HTERT RPE-1 (cell line): ENCODE data around the gene PFDN1.

Experiments used
- in situ Hi-C: fragments of 300-500 bp; cut with MboI; formaldehyde crosslinking; loops from 4 replicates; pipeline ENCODE4 v1.14.3; 2020; ENCODE audit warnings: low sequenced_read_pairs

Gene PFDN1

DNA sequence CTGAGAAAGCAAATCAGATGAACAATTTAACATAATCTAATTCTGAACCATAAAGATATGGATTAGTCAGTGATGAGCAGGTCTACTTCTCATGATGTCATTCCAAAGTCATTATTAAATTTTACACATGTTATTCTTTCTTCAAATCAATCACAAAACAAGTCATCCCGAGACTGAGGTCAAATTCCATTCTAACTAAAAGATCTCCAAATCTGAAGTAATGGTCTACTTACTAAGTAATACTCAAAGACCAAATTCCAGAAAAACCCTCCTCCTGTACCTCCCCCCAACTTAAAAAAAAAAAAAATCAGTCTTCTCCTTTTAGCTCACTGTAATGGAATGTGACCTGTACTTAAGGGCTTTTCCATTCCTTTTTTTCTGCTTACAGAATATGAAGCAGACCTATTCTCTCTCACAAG is 4.7 kb downstream of the PFDN1 start:
- in situ Hi-C loops, result no loop called here

DNA sequence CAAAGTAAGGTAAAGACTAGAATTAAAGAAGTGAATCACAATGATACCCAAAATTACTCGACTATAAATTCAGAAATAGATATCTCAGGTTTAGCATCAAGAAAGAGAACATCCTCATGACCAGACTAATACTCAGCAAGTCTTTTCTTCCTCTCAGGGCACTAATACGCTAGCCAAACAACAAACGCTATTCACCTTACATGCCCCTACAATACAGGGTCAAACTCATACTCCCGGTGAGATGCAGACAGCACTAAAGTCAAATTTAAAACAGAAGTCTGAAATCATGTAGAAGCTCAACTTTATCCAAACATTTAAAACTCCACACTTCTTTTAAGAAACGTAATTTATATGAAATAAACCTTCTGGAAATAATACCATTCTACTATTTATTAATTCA is 5.6 kb downstream of the PFDN1 start:
- in situ Hi-C loops, result no loop called here

DNA sequence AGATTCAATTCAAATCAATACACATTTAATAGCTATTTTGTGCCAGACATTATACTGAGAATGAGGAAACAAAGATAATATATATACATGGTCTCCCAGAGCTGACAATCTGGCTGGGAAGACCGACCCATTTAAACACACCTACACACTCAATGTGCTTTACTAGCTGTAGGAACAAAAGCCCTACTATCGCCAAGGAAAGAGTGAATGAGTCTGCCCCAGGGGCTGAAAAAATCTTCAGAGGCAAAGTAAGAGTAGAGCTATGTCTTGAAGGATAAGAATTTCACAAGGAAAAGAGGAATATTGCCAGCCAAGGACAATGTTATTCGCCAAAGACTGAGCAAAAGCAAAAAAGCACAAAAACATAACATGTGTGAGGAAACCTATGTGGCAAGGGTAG is 6.6 kb downstream of the PFDN1 start:
- in situ Hi-C loops, result no loop called here

GRCh38 chr5:140295414-140295813 is 7.5 kb downstream of the PFDN1 start:
- in situ Hi-C loops, result no loop called here

DNA sequence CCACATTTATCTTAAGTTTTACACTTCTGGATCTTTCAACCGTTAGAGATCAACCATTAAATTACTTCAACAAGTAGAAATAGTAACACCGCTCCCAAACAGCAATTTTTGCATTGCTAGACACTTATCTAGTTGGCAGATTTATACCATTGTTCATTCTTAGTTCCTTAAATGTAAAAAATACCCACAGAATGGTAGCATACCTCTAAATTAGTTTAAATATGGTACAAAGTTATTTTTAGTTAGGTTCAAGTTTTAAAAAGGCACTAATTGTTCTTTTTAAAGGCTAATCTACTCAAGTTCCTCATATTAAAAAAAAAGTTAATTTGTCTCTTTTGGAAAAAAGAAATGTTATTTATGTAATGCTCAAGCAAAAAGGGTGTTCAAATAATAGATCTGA is 8.1 kb downstream of the PFDN1 start:
- in situ Hi-C loops, result no loop called here

GRCh38 chr5:140293849-140294100 is 9.1 kb downstream of the PFDN1 start:
- in situ Hi-C loops, result no loop called here

DNA sequence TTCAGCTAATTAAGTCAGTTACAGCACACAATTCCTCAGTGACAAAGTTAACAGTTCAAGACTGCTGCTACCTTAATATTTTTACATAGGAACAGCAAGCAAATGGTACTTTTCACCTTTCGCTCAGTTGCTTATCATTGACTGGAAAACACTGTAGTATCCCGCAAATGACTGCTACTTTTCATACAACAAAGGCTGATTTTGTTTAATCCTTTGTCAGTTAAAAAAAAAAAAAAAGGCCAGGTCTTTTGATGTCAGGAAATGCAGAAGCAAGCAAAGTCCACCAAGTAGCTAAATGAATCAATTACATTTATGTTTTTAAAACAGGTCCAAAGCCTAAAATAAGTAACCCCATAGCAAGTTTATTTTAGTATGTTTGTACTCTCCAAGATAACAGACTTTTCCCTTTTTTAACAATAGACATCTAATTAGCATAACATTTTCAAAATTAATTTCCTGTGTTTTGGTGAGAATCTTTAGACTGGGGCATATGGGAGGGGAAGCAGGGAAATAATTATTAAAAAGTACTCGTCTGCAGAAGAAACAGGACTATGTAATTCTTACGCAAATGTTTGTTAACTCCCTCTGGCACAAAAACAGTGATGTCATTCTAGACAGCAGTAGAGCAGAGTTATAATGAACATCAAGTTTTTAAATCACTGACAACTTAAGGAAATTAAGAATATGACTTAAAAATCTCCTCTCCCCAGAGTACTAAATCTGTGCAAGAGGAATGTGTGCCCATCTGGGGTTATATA is 9.6 kb downstream of the PFDN1 start:
- in situ Hi-C loops, result no loop called here

- in situ Hi-C loops, result no loop called here
Measured at GRCh38 chr5:140292212-140293036, 10.5 kb downstream of the PFDN1 start.

GRCh38 chr5:140287801-140288521 is 14.9 kb downstream of the PFDN1 start:
- in situ Hi-C loops, result no loop called here

GRCh38 chr5:140286424-140286823 is 16.5 kb downstream of the PFDN1 start:
- in situ Hi-C loops, result no loop called here

DNA sequence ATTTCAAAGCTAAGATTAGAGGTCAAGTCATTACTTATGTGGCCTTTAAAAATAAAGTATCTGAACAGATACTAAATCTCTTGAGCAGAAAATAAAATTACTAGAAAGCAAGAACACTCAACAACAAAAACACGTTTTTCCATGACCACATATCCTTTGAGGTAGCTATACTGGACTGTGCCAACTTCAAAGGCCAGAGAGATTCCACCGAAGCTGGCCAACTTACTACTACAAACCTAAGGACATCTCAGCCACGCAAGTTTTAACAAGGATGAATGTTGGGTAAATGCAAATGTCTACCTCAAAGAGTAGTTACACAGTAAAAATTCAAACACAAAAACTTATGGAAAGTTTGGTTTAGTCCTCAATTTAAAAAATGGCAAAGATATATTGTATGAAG is 18.9 kb downstream of the PFDN1 start:
- in situ Hi-C loops, result no loop called here

GRCh38 chr5:140282266-140282665 is 20.6 kb downstream of the PFDN1 start:
- in situ Hi-C loops, result no loop called here

GRCh38 chr5:140275837-140276236 is 27.1 kb downstream of the PFDN1 start:
- in situ Hi-C loops, result no loop called here

DNA sequence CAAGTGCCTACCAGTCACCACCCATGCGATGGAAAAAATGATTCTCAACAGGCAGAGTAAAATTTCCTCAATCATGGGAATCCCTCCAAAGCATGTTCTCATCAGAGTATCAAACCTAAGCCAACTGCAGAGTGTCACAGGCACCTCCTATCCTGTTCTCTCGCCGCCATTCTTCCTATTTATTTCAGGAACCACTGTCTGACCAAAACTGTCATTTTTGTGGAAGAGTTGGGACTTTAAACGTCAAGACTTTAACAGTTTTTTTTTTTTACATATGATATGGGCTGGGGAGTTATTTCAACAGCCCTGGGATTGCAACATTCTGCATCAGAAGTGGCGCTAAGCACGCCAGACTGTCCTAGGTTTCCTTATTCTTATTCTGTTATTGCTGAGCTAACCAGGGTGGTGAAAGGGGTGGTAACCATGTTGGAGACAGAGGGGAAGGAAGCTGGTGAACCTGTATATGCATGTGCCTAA is 29.5 kb downstream of the PFDN1 start:
- in situ Hi-C loops, result no loop called here

GRCh38 chr5:140270008-140270407 is 32.9 kb downstream of the PFDN1 start:
- in situ Hi-C loops, result no loop called here

DNA sequence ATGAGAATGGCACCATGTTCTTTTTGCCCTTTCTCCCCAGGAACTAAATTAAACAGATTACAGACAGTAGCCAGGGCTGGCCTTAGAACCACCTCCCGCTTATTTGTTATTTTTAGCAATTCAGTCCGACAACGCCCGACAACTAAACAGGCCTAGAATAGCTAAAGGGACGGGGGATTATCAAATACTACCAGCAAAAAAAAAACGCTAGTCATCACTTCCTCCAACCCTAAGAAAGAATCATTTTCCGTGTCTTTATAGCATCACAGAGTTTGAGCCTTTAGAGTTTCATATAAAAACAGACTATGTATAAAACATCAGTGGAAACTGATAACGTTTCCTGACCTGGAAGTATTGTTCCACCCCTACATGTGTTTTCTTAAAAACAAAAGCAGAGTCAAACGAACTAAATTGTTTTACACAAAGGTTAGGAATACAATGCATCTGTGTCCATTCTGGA is 35.3 kb downstream of the PFDN1 start:
- in situ Hi-C loops, result no loop called here

DNA sequence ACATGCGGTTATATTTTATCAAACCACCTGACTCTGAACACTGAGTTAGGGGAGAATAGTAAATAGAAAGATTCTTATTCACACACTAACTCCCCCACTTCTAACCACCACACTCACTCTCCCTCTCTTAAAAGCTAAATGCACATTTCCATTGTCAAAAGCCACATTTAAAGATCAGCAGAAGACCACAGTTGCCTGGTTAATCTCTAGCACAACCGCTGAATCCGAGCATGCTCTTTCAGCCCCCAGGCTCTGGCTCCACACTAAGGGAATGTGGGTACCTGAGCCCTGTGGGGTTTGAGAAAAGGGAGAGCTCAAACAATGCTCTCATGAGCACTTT is 35.7 kb downstream of the PFDN1 start:
- in situ Hi-C loops, result no loop called here

GRCh38 chr5:140266471-140267200 is 36.3 kb downstream of the PFDN1 start:
- in situ Hi-C loops, result no loop called here

DNA sequence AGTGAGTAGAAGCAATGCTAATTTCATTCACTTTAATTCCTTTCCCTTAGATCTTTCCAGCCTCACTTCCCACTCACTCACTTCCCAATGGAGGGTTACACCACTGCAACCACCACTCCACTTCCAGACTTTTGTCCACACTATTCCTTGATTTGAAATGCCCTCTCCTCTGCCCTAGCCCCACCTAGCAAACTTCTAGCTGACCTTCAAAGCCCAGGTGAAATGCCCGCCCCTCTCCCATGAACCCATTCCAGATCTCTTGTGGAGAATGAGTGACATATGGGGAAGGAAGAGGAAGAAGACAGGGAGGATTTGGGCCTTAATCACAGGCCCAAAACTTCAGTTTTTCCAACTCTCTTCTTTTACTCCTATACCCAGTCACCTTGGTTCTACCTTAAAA is 37.1 kb downstream of the PFDN1 start:
- in situ Hi-C loops, result no loop called here

DNA sequence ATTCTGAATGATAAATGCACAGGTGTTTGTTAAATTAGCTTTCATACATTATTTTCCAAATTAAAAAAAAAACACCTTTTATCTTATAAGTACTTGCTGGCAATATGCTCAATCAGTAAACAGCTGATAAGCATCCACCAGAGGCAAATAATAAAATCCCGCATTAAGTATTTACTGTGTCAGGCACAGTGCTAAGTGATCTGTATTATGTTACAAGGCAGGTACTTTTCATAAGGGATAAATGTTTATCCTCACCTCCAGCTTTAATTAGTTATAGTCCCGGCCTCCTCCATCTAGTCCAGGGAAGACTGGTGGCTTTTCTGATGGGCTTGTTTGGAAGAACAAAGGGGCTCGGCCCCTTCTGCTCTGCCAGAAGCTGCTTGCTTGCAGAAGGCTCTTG is 40.1 kb downstream of the PFDN1 start:
- in situ Hi-C loops, result no loop called here

DNA sequence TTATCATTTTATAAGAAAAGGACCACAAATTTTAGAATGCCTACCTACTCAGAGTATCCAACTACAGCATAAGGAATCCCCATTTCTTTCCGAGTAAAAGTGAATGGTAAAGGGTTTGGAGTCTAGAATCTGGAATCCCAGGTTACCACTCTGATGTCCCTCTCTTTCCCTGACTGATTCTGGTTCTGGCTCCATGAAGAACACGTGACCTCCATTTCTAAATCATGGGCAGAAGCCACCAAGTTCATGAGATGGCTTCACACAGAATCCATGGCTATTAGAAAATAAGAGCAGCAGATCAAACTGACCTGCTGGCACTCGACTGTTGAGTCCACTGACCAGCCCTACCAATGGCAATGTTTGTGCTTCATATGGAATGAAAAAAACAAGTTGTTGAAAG is 40.7 kb downstream of the PFDN1 start:
- in situ Hi-C loops, result no loop called here
